ENCODE results near the gene FYN. TPM values are rescaled to one million over a fixed set of nuclear protein-coding genes. Genes with fewer than 3 reads are reported as not detected.

Gene FYN
- total RNA-seq, 1 donor from 2014 or later, result 474 TPM

- no peak for DNase-seq (ENCODE audit: low spot score)
- TF ChIP-seq, protein P1, sequence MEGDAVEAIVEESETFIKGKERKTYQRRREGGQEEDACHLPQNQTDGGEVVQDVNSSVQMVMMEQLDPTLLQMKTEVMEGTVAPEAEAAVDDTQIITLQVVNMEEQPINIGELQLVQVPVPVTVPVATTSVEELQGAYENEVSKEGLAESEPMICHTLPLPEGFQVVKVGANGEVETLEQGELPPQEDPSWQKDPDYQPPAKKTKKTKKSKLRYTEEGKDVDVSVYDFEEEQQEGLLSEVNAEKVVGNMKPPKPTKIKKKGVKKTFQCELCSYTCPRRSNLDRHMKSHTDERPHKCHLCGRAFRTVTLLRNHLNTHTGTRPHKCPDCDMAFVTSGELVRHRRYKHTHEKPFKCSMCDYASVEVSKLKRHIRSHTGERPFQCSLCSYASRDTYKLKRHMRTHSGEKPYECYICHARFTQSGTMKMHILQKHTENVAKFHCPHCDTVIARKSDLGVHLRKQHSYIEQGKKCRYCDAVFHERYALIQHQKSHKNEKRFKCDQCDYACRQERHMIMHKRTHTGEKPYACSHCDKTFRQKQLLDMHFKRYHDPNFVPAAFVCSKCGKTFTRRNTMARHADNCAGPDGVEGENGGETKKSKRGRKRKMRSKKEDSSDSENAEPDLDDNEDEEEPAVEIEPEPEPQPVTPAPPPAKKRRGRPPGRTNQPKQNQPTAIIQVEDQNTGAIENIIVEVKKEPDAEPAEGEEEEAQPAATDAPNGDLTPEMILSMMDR (IDR thresholded peaks at IDR 0.05; ENCODE audit: unreplicated experiment), result no peak
- H3K36me3 Mint-ChIP-seq (ENCODE audit: low read depth, unreplicated experiment), result peaks cover 38% of the 10 kb centered on the region
- no peak overlapping the region for H3K27ac Mint-ChIP-seq (ENCODE audit: unreplicated experiment)
- H3K4me1 Mint-ChIP-seq (ENCODE audit: unreplicated experiment), result peaks cover 38% of the 10 kb centered on the region
- peaks cover 2% of the 10 kb centered on the region for H3K27me3 Mint-ChIP-seq (ENCODE audit: unreplicated experiment)
- H3K9me3 Mint-ChIP-seq (ENCODE audit: unreplicated experiment), result no peaks in the 10 kb centered on the region
- H3K4me3 Mint-ChIP-seq (ENCODE audit: unreplicated experiment), result no peak overlapping the region
These were observed 93.6 kb downstream of the FYN start for GRCh38 chr6:111779660-111780059.

GRCh38 chr6:111779031-111779430, 94.2 kb downstream of the FYN start:
- DNase-seq (ENCODE audit: low spot score), result no peak
- Mint-ChIP-seq H3K27ac (ENCODE audit: unreplicated experiment) (no peak overlapping the region), H3K9me3 (ENCODE audit: unreplicated experiment) (no peaks in the 10 kb centered on the region), H3K36me3 (ENCODE audit: low read depth, unreplicated experiment) (peaks cover 38% of the 10 kb centered on the region), H3K27me3 (ENCODE audit: unreplicated experiment) (peaks cover 2% of the 10 kb centered on the region), H3K4me3 (ENCODE audit: unreplicated experiment) (no peak overlapping the region), H3K4me1 (ENCODE audit: unreplicated experiment) (peaks cover 32% of the 10 kb centered on the region)
- TF ChIP-seq, protein P1 (IDR thresholded peaks at IDR 0.05; ENCODE audit: unreplicated experiment), result no peak

DNA sequence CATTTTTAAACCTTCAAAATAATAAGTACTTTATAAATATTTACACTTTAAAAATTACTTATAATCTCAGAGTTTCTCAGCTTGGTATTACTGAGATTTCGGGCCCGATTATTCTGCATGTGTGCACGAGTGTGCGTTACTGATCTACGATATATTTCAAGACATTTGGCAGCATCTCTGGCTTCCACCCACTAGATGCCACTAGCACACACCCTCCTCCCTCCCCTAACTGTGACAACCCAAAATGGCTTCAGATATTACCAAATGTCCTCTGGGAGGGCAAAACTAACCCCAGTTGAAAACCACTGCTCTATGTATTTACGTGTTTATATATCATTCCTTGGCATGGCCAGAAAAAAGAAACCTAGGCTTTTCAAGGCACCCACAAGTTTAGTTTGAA, 95.9 kb downstream of the FYN start:
- no peak for DNase-seq (ENCODE audit: low spot score)
- Mint-ChIP-seq H3K27ac (ENCODE audit: unreplicated experiment) (no peak overlapping the region), H3K4me1 (ENCODE audit: unreplicated experiment) (peaks cover 20% of the 10 kb centered on the region), H3K4me3 (ENCODE audit: unreplicated experiment) (no peak overlapping the region), H3K27me3 (ENCODE audit: unreplicated experiment) (peaks cover 2% of the 10 kb centered on the region), H3K36me3 (ENCODE audit: low read depth, unreplicated experiment) (peaks cover 28% of the 10 kb centered on the region), H3K9me3 (ENCODE audit: unreplicated experiment) (no peaks in the 10 kb centered on the region)
- TF ChIP-seq, protein P1 (IDR thresholded peaks at IDR 0.05; ENCODE audit: unreplicated experiment), result no peak

GRCh38 chr6:111776236-111777221, 96.7 kb downstream of the FYN start:
- no peak overlapping the region for H3K4me3 Mint-ChIP-seq (ENCODE audit: unreplicated experiment)
- H3K27me3 Mint-ChIP-seq (ENCODE audit: unreplicated experiment), result peaks cover 2% of the 10 kb centered on the region
- peaks cover 24% of the 10 kb centered on the region for H3K4me1 Mint-ChIP-seq (ENCODE audit: unreplicated experiment)
- no peaks in the 10 kb centered on the region for H3K9me3 Mint-ChIP-seq (ENCODE audit: unreplicated experiment)
- DNase-seq (ENCODE audit: low spot score), result no peak
- peak overlapping the region; percentile 55 for H3K27ac Mint-ChIP-seq (ENCODE audit: unreplicated experiment)
- peaks cover 28% of the 10 kb centered on the region for H3K36me3 Mint-ChIP-seq (ENCODE audit: low read depth, unreplicated experiment)
- TF ChIP-seq, protein P1 (IDR thresholded peaks at IDR 0.05; ENCODE audit: unreplicated experiment), result no peak
